Endothelial cell of umbilical vein (primary cell): ENCODE measurements around the gene KCP. TPM values are rescaled to one million over a fixed set of nuclear protein-coding genes. Genes with fewer than 3 reads are reported as not detected.

Experiments used
- BruUV-seq: library from RNA; stranded (reverse); fragments of 400-500 nt; replicated peaks from 2 replicates; lab custom pipeline; 2021; lab: Mats Ljungman, UMichigan
- CTCF ChIA-PET: fragments of 300-600, 350-600 bp; sonication (Branson Sonifier 250); formaldehyde crosslinking; loops from one replicate; lab custom pipeline; 2021; ENCODE audit warnings: antibody characterized with exemption, inconsistent platforms; lab: Charles Lee
- POLR2A ChIA-PET: fragments of 300-600, 350-600 bp; sonication (Branson Sonifier 250); formaldehyde crosslinking; loops from one replicate; lab custom pipeline; 2021; ENCODE audit warnings: antibody characterized with exemption, inconsistent platforms; lab: Charles Lee
- DNase-seq: peaks from one replicate; pipeline ENCODE4 v3.0.0-alpha.2; 2011; ENCODE audit warnings: low read depth, low spot score
- FAIRE-seq: peaks from 2 replicates; lab custom pipeline; 2011; peaks lifted over from hg19 to GRCh38; lab: Jason Lieb, UNC
- H2AFZ ChIP-seq: 2 replicates; pipeline ENCODE4 v1.6.0; 2012; ENCODE audit warnings: low read depth, low read length, control low read depth, inconsistent platforms
- H3K27ac ChIP-seq: 2 replicates; pipeline ENCODE4 v1.5.1; 2011; ENCODE audit warnings: low read depth, mild to moderate bottlenecking, control low read depth, low read length, moderate library complexity; ENCODE audit not compliant: insufficient read depth
- H3K27me3 ChIP-seq, 2 experiments: 2 replicates each; pipeline versions ENCODE4 v1.6.0 to v1.6.1; 2011; ENCODE audit warnings: low read length in 2 of 2, mixed read lengths in 1 of 2; ENCODE audit not compliant: control insufficient read depth in 2 of 2, insufficient read depth in 2 of 2
- H3K36me3 ChIP-seq, 2 experiments: 2 replicates in 1 of 2; 3 replicates in 1 of 2; pipeline ENCODE4 v1.5.1; 2011; ENCODE audit warnings: low read length in 2 of 2, mild to moderate bottlenecking in 1 of 2, moderate library complexity in 1 of 2; ENCODE audit not compliant: control insufficient read depth in 2 of 2, insufficient read depth in 2 of 2; ENCODE audit errors: extremely low read depth in 1 of 2
- H3K4me1 ChIP-seq: 3 replicates; pipeline ENCODE4 v1.5.1; 2011; ENCODE audit warnings: mild to moderate bottlenecking, low read length; ENCODE audit not compliant: control insufficient read depth, insufficient read depth; ENCODE audit errors: extremely low read depth
- H3K4me2 ChIP-seq: 2 replicates; pipeline ENCODE4 v1.6.1; 2011; ENCODE audit warnings: low read length, control low read depth, mixed read lengths; ENCODE audit not compliant: insufficient read depth
- H3K4me3 ChIP-seq, 3 experiments: fragments of 200-600 bp in 1 of 3; sonication (generic), shearing (Covaris generic) in 1 of 3; replicated peaks in 1 of 3; 2 replicates each; pipeline ENCODE4 v1.5.1; 2011 to 2016; ENCODE audit warnings: control low read depth in 3 of 3, low read length in 3 of 3, mild to moderate bottlenecking in 2 of 3, inconsistent platforms in 1 of 3, low read depth in 1 of 3, moderate library complexity in 1 of 3; ENCODE audit not compliant: insufficient read depth in 1 of 3
- H3K79me2 ChIP-seq: 2 replicates; pipeline ENCODE4 v1.6.0; 2012; ENCODE audit warnings: low read length, inconsistent platforms; ENCODE audit not compliant: control insufficient read depth, insufficient read depth
- H3K9ac ChIP-seq: replicated peaks from 2 replicates; pipeline ENCODE3; 2011; ENCODE audit warnings: low read length, control low read depth; ENCODE audit not compliant: insufficient read depth; ENCODE audit errors: extremely low read depth
- H3K9me1 ChIP-seq: replicated peaks from 3 replicates; pipeline ENCODE4 v1.6.0; 2011; ENCODE audit warnings: mild to moderate bottlenecking, low read length; ENCODE audit not compliant: control insufficient read depth, insufficient read depth; ENCODE audit errors: extremely low read depth
- H3K9me3 ChIP-seq: replicated peaks from 2 replicates; pipeline ENCODE4 v1.5.1; 2012; ENCODE audit warnings: low read length, inconsistent platforms; ENCODE audit not compliant: control insufficient read depth, insufficient read depth
- H4K20me1 ChIP-seq: replicated peaks from 2 replicates; pipeline ENCODE3; 2011; ENCODE audit warnings: mild to moderate bottlenecking, low read length; ENCODE audit not compliant: control insufficient read depth, insufficient read depth; ENCODE audit errors: extremely low read depth
- EZH2 ChIP-seq: IDR thresholded peaks from 2 replicates; pipeline ENCODE4 v1.6.1; 2012; ENCODE audit warnings: borderline replicate concordance, low read depth, mild to moderate bottlenecking, moderate library complexity, low read length, inconsistent platforms; ENCODE audit not compliant: severe bottlenecking
- FOS ChIP-seq: IDR thresholded peaks from 2 replicates; pipeline ENCODE4 v1.6.1; 2011; ENCODE audit warnings: mild to moderate bottlenecking, low read length, moderate library complexity, borderline replicate concordance; ENCODE audit not compliant: insufficient read depth
- GATA2 ChIP-seq: IDR thresholded peaks from 2 replicates; pipeline ENCODE4 v1.7.0; 2011; ENCODE audit warnings: low read depth, mild to moderate bottlenecking, moderate library complexity, mixed read lengths, low read length; ENCODE audit not compliant: insufficient read length, insufficient read depth
- JUN ChIP-seq: IDR thresholded peaks from 2 replicates; pipeline ENCODE4 v1.6.1; 2011; ENCODE audit warnings: borderline replicate concordance, low read depth; ENCODE audit not compliant: insufficient read length, insufficient read depth
- MYC ChIP-seq: IDR thresholded peaks from one replicate; pipeline ENCODE4 v1.6.1; 2011; ENCODE audit warnings: mild to moderate bottlenecking, low read depth, low read length
- POLR2A ChIP-seq: IDR thresholded peaks from 2 replicates; pipeline ENCODE4 v1.6.1; 2012; ENCODE audit warnings: low read depth, mild to moderate bottlenecking, control low read depth, low read length
- POLR2AphosphoS5 ChIP-seq: IDR thresholded peaks from 2 replicates; pipeline ENCODE4 v1.6.1; 2012; ENCODE audit warnings: low read depth, mild to moderate bottlenecking, control low read depth, low read length, moderate library complexity; ENCODE audit not compliant: insufficient read depth
- dilution Hi-C: fragments of 300-500 bp; cut with MboI; formaldehyde crosslinking; loops from one replicate; pipeline ENCODE4 v1.15.0; 2019; ENCODE audit warnings: low sequenced_read_pairs; ENCODE audit not compliant: extremely low pct_ligation_motif_present
- intact Hi-C: fragments of 100-400 bp; cut with micrococcal nuclease; formaldehyde crosslinking; loops from one replicate; pipeline ENCODE4 v1.10.0; 2022
- polyA plus RNA-seq, 4 experiments: library from polyadenylated mRNA; depleted of rRNA in 3 of 4; stranded (reverse) in 3 of 4; unstranded in 1 of 4; fragments of >200 nt; gene quantifications; 2 replicates each; pipeline versions ENCODE4 v1.2.1 to v1.2.3, GENCODE V29; 2011 to 2012; ENCODE audit warnings: missing spikeins in 1 of 4
- total RNA-seq: library from RNA; stranded (reverse); gene quantifications from 2 replicates; pipeline ENCODE4 v1.2.3, GENCODE V29; 2021
- TF ChIP-seq, protein P1 (sequence below), 2 donors: IDR thresholded peaks; 1 replicate in 1 of 2; 2 replicates in 1 of 2; pipeline ENCODE4 v1.5.1; 2011; ENCODE audit warnings: low read length in 2 of 2, mild to moderate bottlenecking in 2 of 2, moderate library complexity in 2 of 2, control low read depth in 1 of 2, inconsistent platforms in 1 of 2, low read depth in 1 of 2; ENCODE audit not compliant: insufficient read depth in 1 of 2; ENCODE audit errors: extremely low read depth in 1 of 2
- TF ChIP-seq, protein P2 (sequence below): IDR thresholded peaks from 2 replicates; pipeline ENCODE4 v1.6.1; 2011; ENCODE audit not compliant: insufficient read depth, insufficient read length

Gene KCP
- total and polyA plus RNA-seq, 2 donors (not counting 3 experiments of a cell fraction or from before 2014, with no cell fraction given): not detected

- BruUV-seq: no TSS peak
- H3K9ac ChIP-seq: no peak overlapping the region
- FAIRE-seq (no peak), DNase-seq (no peak)
- no peak overlapping the region for H3K4me2 ChIP-seq
- CTCF ChIA-PET: no interaction called here
- H3K79me2 ChIP-seq: no peaks in the 10 kb centered on the region
- H2AFZ ChIP-seq: no peak overlapping the region
- POLR2A ChIA-PET: no interaction called here
- no peak overlapping the region for H3K4me3 ChIP-seq
- no peaks in the 10 kb centered on the region for H4K20me1 ChIP-seq
- H3K9me3 ChIP-seq: no peaks in the 10 kb centered on the region
- dilution Hi-C loops (no loop called here), intact Hi-C loops (no loop called here)
- peaks cover 0 to 3% of the 10 kb centered on the region in 2 experiments for H3K27me3 ChIP-seq
- H3K36me3 ChIP-seq: no peaks in the 10 kb centered on the region
- no peaks in the 10 kb centered on the region for H3K4me1 ChIP-seq
- TF ChIP-seq MYC (no peak), POLR2AphosphoS5 (no peak), FOS (no peak), GATA2 (no peak), EZH2 (no peak), JUN (no peak), POLR2A (no peak)
- TF ChIP-seq, protein P1, sequence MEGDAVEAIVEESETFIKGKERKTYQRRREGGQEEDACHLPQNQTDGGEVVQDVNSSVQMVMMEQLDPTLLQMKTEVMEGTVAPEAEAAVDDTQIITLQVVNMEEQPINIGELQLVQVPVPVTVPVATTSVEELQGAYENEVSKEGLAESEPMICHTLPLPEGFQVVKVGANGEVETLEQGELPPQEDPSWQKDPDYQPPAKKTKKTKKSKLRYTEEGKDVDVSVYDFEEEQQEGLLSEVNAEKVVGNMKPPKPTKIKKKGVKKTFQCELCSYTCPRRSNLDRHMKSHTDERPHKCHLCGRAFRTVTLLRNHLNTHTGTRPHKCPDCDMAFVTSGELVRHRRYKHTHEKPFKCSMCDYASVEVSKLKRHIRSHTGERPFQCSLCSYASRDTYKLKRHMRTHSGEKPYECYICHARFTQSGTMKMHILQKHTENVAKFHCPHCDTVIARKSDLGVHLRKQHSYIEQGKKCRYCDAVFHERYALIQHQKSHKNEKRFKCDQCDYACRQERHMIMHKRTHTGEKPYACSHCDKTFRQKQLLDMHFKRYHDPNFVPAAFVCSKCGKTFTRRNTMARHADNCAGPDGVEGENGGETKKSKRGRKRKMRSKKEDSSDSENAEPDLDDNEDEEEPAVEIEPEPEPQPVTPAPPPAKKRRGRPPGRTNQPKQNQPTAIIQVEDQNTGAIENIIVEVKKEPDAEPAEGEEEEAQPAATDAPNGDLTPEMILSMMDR (IDR thresholded peaks at IDR 0.05; ENCODE audit: extremely low read depth in 1 of 2, insufficient read depth in 1 of 2, low read depth in 1 of 2, low read length in 2 of 2): no peak
- TF ChIP-seq, protein P2, sequence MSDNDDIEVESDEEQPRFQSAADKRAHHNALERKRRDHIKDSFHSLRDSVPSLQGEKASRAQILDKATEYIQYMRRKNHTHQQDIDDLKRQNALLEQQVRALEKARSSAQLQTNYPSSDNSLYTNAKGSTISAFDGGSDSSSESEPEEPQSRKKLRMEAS: no peak
- H3K9me1 ChIP-seq: no peaks in the 10 kb centered on the region
- no peak overlapping the region for H3K27ac ChIP-seq
These were observed 20.8 kb upstream of the KCP start for GRCh38 chr7:128931190-128931798.
